ENCODE measurements around the gene CHST4.
"Not testable (repeated sequence)": the region's sequence is repeated elsewhere in the genome, so short reads cannot be mapped to it uniquely, and the experiment has no call there.

Gene CHST4

GRCh38 chr16:71557954-71558582 lies 31.8 kb downstream of the CHST4 start:
- no peak for TF ChIP-seq BHLHE40 (IDR thresholded peaks at IDR 0.05; ENCODE audit: borderline replicate concordance)
- TF ChIP-seq LEF1 (IDR thresholded peaks at IDR 0.05; ENCODE audit: borderline replicate concordance), result no peak
- no peak for TF ChIP-seq ELF4 (IDR thresholded peaks at IDR 0.05)
- TF ChIP-seq CTBP1 (IDR thresholded peaks at IDR 0.05; ENCODE audit: borderline replicate concordance), result no peak
- no peak for TF ChIP-seq PKNOX1 (IDR thresholded peaks at IDR 0.05)
- no peak for TF ChIP-seq L3MBTL2 (conservative IDR thresholded peaks at IDR 0.05)
- no peak for TF ChIP-seq FOXM1 (IDR thresholded peaks at IDR 0.05; ENCODE audit: borderline replicate concordance)
- TF ChIP-seq ZNF384 (IDR thresholded peaks at IDR 0.05), result no peak
- no peak for TF ChIP-seq FOXA1 (IDR thresholded peaks at IDR 0.05)
- TF ChIP-seq SP1 (IDR thresholded peaks at IDR 0.05), result no peak
- no peak for TF ChIP-seq SUZ12 (IDR thresholded peaks at IDR 0.05)
- TF ChIP-seq ARNT (IDR thresholded peaks at IDR 0.05), result no peak
- TF ChIP-seq HDGF (IDR thresholded peaks at IDR 0.05; ENCODE audit: borderline replicate concordance), result no peak
- no peak for DNase-seq (ENCODE audit: extremely low spot score)
- ChIA-PET CTCF (no interaction called here), POLR2A (no interaction called here)

- no peak for DNase-seq (ENCODE audit: extremely low spot score)
- POLR2A ChIA-PET, result no interaction called here
- TF ChIP-seq LEF1 (IDR thresholded peaks at IDR 0.05; ENCODE audit: borderline replicate concordance), result no peak
- TF ChIP-seq FOXM1 (IDR thresholded peaks at IDR 0.05; ENCODE audit: borderline replicate concordance), result no peak
- CTCF ChIA-PET, result interaction anchor here (1.7 kb wide), 1 partner anchor 17 kb away, joined by 3 read pairs; no protein-coding TSS in a partner anchor
These were observed 33.6 kb downstream of the CHST4 start for GRCh38 chr16:71559855-71560254.

GRCh38 chr16:71561886-71562285 lies 35.7 kb downstream of the CHST4 start:
- DNase-seq (ENCODE audit: extremely low spot score); CTCF ChIA-PET; POLR2A ChIA-PET: not testable (repeated sequence)

- ChIA-PET CTCF (interaction anchor here (0.6 kb wide), 1 partner anchor 49 kb away, joined by 3 read pairs; no protein-coding TSS in a partner anchor), POLR2A (no interaction called here)
- TF ChIP-seq FOXK2 (IDR thresholded peaks at IDR 0.05), result no peak
- no peak for TF ChIP-seq HDGF (IDR thresholded peaks at IDR 0.05; ENCODE audit: borderline replicate concordance)
- TF ChIP-seq NFRKB (IDR thresholded peaks at IDR 0.05), result no peak
- no peak for TF ChIP-seq ELF4 (IDR thresholded peaks at IDR 0.05)
- no peak for TF ChIP-seq SUZ12 (IDR thresholded peaks at IDR 0.05)
- TF ChIP-seq FOXA1 (IDR thresholded peaks at IDR 0.05), result no peak
- no peak for TF ChIP-seq LEF1 (IDR thresholded peaks at IDR 0.05; ENCODE audit: borderline replicate concordance)
- TF ChIP-seq L3MBTL2 (conservative IDR thresholded peaks at IDR 0.05), result no peak
- no peak for TF ChIP-seq SP1 (IDR thresholded peaks at IDR 0.05)
- no peak for TF ChIP-seq CTBP1 (IDR thresholded peaks at IDR 0.05; ENCODE audit: borderline replicate concordance)
- TF ChIP-seq TARDBP (IDR thresholded peaks at IDR 0.05), result no peak
- TF ChIP-seq BHLHE40 (IDR thresholded peaks at IDR 0.05; ENCODE audit: borderline replicate concordance), result no peak
- no peak for TF ChIP-seq ARNT (IDR thresholded peaks at IDR 0.05)
- no peak for TF ChIP-seq FOXM1 (IDR thresholded peaks at IDR 0.05; ENCODE audit: borderline replicate concordance)
- no peak for TF ChIP-seq PKNOX1 (IDR thresholded peaks at IDR 0.05)
- no peak for TF ChIP-seq ZNF384 (IDR thresholded peaks at IDR 0.05)
- no peak for DNase-seq (ENCODE audit: extremely low spot score)
These were observed 36.3 kb downstream of the CHST4 start for GRCh38 chr16:71562552-71562951.

- no peak for DNase-seq (ENCODE audit: extremely low spot score)
- CTCF ChIA-PET, result interaction anchor here (0.8 to 2.1 kb wide), 7 partner anchors 9 to 46 kb away, joined by 3 to 30 read pairs (median 5); no protein-coding TSS in a partner anchor
- no peak for TF ChIP-seq ARNT (IDR thresholded peaks at IDR 0.05)
- TF ChIP-seq BHLHE40 (IDR thresholded peaks at IDR 0.05; ENCODE audit: borderline replicate concordance), result no peak
- no peak for TF ChIP-seq HDGF (IDR thresholded peaks at IDR 0.05; ENCODE audit: borderline replicate concordance)
- TF ChIP-seq TARDBP (IDR thresholded peaks at IDR 0.05), result no peak
- TF ChIP-seq ELF4 (IDR thresholded peaks at IDR 0.05), result no peak; the same call in 1 of the 2 replicates
- TF ChIP-seq ZNF384 (IDR thresholded peaks at IDR 0.05), result no peak
- no peak for TF ChIP-seq NFRKB (IDR thresholded peaks at IDR 0.05)
- no peak for TF ChIP-seq CTBP1 (IDR thresholded peaks at IDR 0.05; ENCODE audit: borderline replicate concordance)
- TF ChIP-seq L3MBTL2 (conservative IDR thresholded peaks at IDR 0.05), result no peak
- TF ChIP-seq SP1 (IDR thresholded peaks at IDR 0.05), result no peak
- TF ChIP-seq LEF1 (IDR thresholded peaks at IDR 0.05; ENCODE audit: borderline replicate concordance), result no peak
- POLR2A ChIA-PET, result interaction anchor here (0.6 to 2.1 kb wide), 8 partner anchors 9 to 46 kb away, joined by 3 to 31 read pairs (median 4); partner anchors contain the start of gene CHST4
These were observed 38.2 kb downstream of the CHST4 start for GRCh38 chr16:71564335-71564967.

GRCh38 chr16:71565812-71566700 lies 39.8 kb downstream of the CHST4 start:
- ChIA-PET CTCF (interaction anchor here (1.0 to 2.1 kb wide), 3 partner anchors 23 to 45 kb away, joined by 4 to 30 read pairs (median 5); no protein-coding TSS in a partner anchor), POLR2A (interaction anchor here (0.8 to 2.1 kb wide), 6 partner anchors 8 to 44 kb away, joined by 3 to 31 read pairs (median 6); partner anchors contain the start of genes CHST4 and TAT)
- DNase-seq (ENCODE audit: extremely low spot score), result no peak
- TF ChIP-seq FOXM1 (IDR thresholded peaks at IDR 0.05; ENCODE audit: borderline replicate concordance) (no peak), BHLHE40 (IDR thresholded peaks at IDR 0.05; ENCODE audit: borderline replicate concordance) (no peak), CTBP1 (IDR thresholded peaks at IDR 0.05; ENCODE audit: borderline replicate concordance) (no peak), L3MBTL2 (conservative IDR thresholded peaks at IDR 0.05) (no peak), LEF1 (IDR thresholded peaks at IDR 0.05; ENCODE audit: borderline replicate concordance) (no peak), ZNF384 (IDR thresholded peaks at IDR 0.05) (no peak), FOXA1 (IDR thresholded peaks at IDR 0.05) (no peak), SUZ12 (IDR thresholded peaks at IDR 0.05) (no peak), ARNT (IDR thresholded peaks at IDR 0.05) (no peak), HDGF (IDR thresholded peaks at IDR 0.05; ENCODE audit: borderline replicate concordance) (no peak), SP1 (IDR thresholded peaks at IDR 0.05) (no peak), TARDBP (IDR thresholded peaks at IDR 0.05) (no peak), FOXK2 (IDR thresholded peaks at IDR 0.05) (no peak), PKNOX1 (IDR thresholded peaks at IDR 0.05) (no peak), ELF4 (IDR thresholded peaks at IDR 0.05) (no peak), NFRKB (IDR thresholded peaks at IDR 0.05) (no peak)

Measured in HEK293T (cell line).